ENCODE measurements around the gene ARHGAP10. TPM values are rescaled to one million over a fixed set of nuclear protein-coding genes. Genes with fewer than 3 reads are reported as not detected.

Gene ARHGAP10
- total and polyA plus RNA-seq, 3 donors from 2014 or later: 17.4 to 108 (median 83.5) TPM

DNA sequence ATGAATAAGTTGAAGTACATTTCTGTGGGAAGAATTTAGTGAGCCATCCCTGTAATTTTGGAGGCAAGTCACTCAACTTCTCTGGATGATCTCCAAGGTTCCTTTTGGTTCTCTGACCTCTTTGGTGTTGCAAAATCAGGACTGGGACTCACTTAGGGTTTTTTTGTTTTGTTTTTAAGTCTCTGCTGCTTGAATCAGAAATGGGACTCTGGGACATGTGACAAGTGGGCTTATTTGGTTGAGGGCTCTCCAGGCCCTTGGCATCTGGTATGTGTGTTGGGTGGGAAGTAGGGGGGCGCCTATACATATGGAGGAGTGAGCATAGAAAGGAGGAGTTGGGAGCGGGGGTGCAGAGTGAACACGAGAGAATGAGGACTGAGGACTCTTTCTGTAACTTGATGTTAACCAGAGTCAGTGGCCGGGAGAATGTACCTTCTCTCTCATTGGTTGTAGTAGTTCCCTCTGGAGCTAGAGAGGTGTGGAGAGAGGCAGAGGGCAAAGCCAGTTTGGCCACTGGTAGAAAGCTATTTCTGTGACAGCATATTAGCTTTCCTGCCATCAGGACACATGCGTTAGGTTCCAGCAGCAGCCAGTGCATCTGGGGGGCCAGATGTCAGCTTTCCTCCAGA is 1.9 kb downstream of the ARHGAP10 start:
- Histone ChIP-seq H3K27me3 (no peaks in the 10 kb centered on the region), H3K36me3 (ENCODE audit: low read depth, missing control alignments) (no peaks in the 10 kb centered on the region), H3K9me3 (no peaks in the 10 kb centered on the region), H3K27ac (peak overlapping the region; percentile 98), H3K4me1 (peaks cover 14% of the 10 kb centered on the region), H3K4me3 (peak overlapping the region; percentile 85 to 93)
- 11 to 12% methylated on average over 5 of the region's 5 CpGs for WGBS, 2 donors
- peak; percentile 66 for DNase-seq
- intact Hi-C loops (cut with DNase I; ENCODE audit: low total_unique reads): loop anchor here (10.0 kb wide), 2 partner anchors 81 to 131 kb away; no protein-coding TSS in a partner anchor
- TF ChIP-seq, protein P1, sequence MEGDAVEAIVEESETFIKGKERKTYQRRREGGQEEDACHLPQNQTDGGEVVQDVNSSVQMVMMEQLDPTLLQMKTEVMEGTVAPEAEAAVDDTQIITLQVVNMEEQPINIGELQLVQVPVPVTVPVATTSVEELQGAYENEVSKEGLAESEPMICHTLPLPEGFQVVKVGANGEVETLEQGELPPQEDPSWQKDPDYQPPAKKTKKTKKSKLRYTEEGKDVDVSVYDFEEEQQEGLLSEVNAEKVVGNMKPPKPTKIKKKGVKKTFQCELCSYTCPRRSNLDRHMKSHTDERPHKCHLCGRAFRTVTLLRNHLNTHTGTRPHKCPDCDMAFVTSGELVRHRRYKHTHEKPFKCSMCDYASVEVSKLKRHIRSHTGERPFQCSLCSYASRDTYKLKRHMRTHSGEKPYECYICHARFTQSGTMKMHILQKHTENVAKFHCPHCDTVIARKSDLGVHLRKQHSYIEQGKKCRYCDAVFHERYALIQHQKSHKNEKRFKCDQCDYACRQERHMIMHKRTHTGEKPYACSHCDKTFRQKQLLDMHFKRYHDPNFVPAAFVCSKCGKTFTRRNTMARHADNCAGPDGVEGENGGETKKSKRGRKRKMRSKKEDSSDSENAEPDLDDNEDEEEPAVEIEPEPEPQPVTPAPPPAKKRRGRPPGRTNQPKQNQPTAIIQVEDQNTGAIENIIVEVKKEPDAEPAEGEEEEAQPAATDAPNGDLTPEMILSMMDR (IDR thresholded peaks at IDR 0.05): no peak
- no peak for TF ChIP-seq POLR2A (IDR thresholded peaks at IDR 0.05)

DNA sequence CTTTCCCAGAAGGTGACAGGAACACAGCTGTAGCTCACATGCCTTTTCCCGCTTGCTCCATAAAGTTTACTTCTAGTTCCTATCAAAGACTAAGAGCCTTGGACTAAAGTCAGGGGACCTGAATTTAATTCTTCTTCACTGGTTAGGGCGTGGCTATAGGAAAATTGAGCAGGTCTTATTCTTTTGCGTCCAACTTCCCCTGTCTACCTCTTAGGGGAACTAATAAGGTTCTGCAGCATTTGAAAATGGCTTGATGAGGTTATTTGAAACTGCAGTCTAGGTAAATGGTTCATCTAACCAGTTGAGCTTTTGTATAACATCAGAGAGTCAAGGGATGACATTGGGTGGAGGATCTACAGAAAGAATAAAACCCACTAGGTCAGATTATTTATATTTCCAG is 2.6 kb downstream of the ARHGAP10 start:
- no peak for DNase-seq
- Histone ChIP-seq H3K27ac (peak overlapping the region; percentile 98), H3K4me1 (peaks cover 14% of the 10 kb centered on the region), H3K36me3 (ENCODE audit: low read depth, missing control alignments) (no peaks in the 10 kb centered on the region), H3K27me3 (no peaks in the 10 kb centered on the region), H3K9me3 (no peaks in the 10 kb centered on the region), H3K4me3 (peak overlapping the region; percentile 85 to 93)
- TF ChIP-seq, protein P1 (IDR thresholded peaks at IDR 0.05): no peak
- TF ChIP-seq POLR2A (IDR thresholded peaks at IDR 0.05): no peak
- intact Hi-C loops (cut with DNase I; ENCODE audit: low total_unique reads): loop anchor here (10.0 kb wide), 2 partner anchors 80 to 130 kb away; no protein-coding TSS in a partner anchor
- 35 to 40% methylated on average over 3 of the region's 3 CpGs for WGBS, 2 donors

DNA sequence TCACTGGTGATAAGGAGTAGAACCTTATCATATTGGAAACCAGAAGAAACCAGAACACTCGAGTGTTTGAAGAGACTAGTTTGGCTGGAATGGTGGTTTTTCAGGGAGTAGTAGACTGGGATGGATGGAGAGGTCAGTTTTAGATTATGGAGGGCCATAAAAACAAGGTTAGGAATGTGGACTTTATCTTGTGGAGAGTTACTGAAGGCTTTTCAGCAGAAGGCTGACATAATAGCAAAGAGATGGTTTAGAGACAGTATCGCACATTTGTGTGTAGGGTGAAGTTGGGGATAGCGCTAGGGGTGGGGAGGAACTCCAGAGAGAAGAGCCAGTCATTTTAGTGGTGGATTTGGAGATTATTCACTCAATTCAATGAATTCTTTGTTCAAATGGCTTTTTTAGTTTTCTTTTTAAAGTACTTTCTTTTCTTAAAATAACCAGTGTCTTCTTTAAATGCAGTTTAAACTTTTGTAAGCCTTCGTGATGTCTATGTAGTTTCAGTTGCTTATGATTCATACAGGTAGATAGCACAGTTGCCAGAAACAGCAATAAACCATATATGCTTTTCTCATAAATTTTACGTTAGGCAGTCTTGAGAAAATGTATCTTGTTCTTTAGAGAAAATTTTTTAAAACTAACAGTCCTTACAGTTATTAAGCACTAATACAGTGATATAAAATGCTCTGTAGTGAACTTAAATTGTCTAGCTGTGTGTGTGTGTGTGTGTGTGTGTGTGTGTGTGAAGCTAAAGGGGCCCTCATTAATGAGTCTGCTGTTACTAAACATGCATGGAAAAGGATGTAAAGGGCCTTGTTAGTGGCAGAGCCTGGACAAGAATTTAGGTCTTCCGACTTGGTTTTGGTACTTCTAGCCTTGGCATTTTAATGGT is 3.8 kb downstream of the ARHGAP10 start:
- H3K4me3 ChIP-seq: peak overlapping the region in 1 of 2 donors; percentile 2
- TF ChIP-seq POLR2A (IDR thresholded peaks at IDR 0.05): no peak
- TF ChIP-seq, protein P1 (IDR thresholded peaks at IDR 0.05): no peak
- no peaks in the 10 kb centered on the region for H3K9me3 ChIP-seq
- peaks cover 9% of the 10 kb centered on the region for H3K4me1 ChIP-seq
- intact Hi-C loops (cut with DNase I; ENCODE audit: low total_unique reads): loop anchor here (10.0 kb wide), 2 partner anchors 79 to 129 kb away; no protein-coding TSS in a partner anchor
- no peak for DNase-seq
- H3K36me3 ChIP-seq (ENCODE audit: low read depth, missing control alignments): no peaks in the 10 kb centered on the region
- H3K27ac ChIP-seq: peak overlapping the region; percentile 5 to 98
- no peaks in the 10 kb centered on the region for H3K27me3 ChIP-seq
- WGBS, 2 donors: 46 to 55% methylated on average over 6 of the region's 6 CpGs

GRCh38 chr4:147736458-147736857 is 4.6 kb downstream of the ARHGAP10 start:
- peaks cover 4% of the 10 kb centered on the region for H3K4me1 ChIP-seq
- no peaks in the 10 kb centered on the region for H3K9me3 ChIP-seq
- peak overlapping the region; percentile 5 to 98 for H3K27ac ChIP-seq
- no peak for DNase-seq
- H3K4me3 ChIP-seq: no peak overlapping the region
- H3K27me3 ChIP-seq: no peaks in the 10 kb centered on the region
- intact Hi-C loops (cut with DNase I; ENCODE audit: low total_unique reads): loop anchor here (10.0 kb wide), 2 partner anchors 78 to 128 kb away; no protein-coding TSS in a partner anchor
- no peaks in the 10 kb centered on the region for H3K36me3 ChIP-seq (ENCODE audit: low read depth, missing control alignments)
- TF ChIP-seq, protein P1 (IDR thresholded peaks at IDR 0.05): no peak
- TF ChIP-seq POLR2A (IDR thresholded peaks at IDR 0.05): no peak
- 63 to 70% methylated on average over 3 of the region's 3 CpGs for WGBS, 2 donors

All from testis (tissue), 3 donors.